SK-N-SH (cell line): Measurements from ENCODE around the gene ACAP2. TPM values are rescaled to one million over a fixed set of nuclear protein-coding genes. Genes with fewer than 3 reads are reported as not detected.
A peak's percentile ranks its signal among the peaks of the same experiment; 100 is the strongest.

Experiments used
- CTCF ChIA-PET: fragments of 300-600, 350-600 bp; formaldehyde crosslinking; extraction: SDS; loops from one replicate; lab custom pipeline; 2021; lab: Yijun Ruan, JAX
- POLR2A ChIA-PET: fragments of 350-600 bp; sonication (Branson Sonifier 250); formaldehyde crosslinking; extraction: SDS; loops from one replicate; lab custom pipeline; 2020; ENCODE audit warnings: antibody characterized with exemption, inconsistent platforms; lab: Yijun Ruan, JAX
- DNase-seq: peaks from one replicate; pipeline ENCODE4 v3.0.0; 2012
- H2AFZ ChIP-seq: fragments of 200-600 bp; sonication (generic); 2 replicates; pipeline ENCODE4 v1.8.1; 2016; ENCODE audit warnings: antibody characterized with exemption, mild to moderate bottlenecking, low read depth
- H3F3A ChIP-seq: fragments of 200-600 bp; sonication (generic); replicated peaks from 2 replicates; pipeline ENCODE3; 2016; ENCODE audit warnings: antibody characterized with exemption, mild to moderate bottlenecking; ENCODE audit not compliant: insufficient read depth
- H3K27ac ChIP-seq, 2 experiments: fragments of 200-500 bp in 1 of 2; fragments of 200-600 bp in 1 of 2; sonication (Bioruptor generic) in 1 of 2; sonication (generic), shearing (Covaris generic) in 1 of 2; 2 replicates each; pipeline versions ENCODE4 v1.5.1 to v1.6.1; 2014 to 2016; ENCODE audit warnings: low read depth in 2 of 2, inconsistent platforms in 1 of 2, low read length in 1 of 2, mild to moderate bottlenecking in 1 of 2, mixed read lengths in 1 of 2
- H3K27me3 ChIP-seq: fragments of 200-600 bp; sonication (generic), shearing (Covaris generic); 2 replicates; pipeline ENCODE4 v1.6.1; 2016; ENCODE audit warnings: mixed run types; ENCODE audit not compliant: insufficient read depth
- H3K36me3 ChIP-seq, 2 experiments: fragments of 200-500 bp in 1 of 2; fragments of 200-600 bp in 1 of 2; sonication (Bioruptor generic) in 1 of 2; sonication (generic) in 1 of 2; replicated peaks in 1 of 2; 2 replicates each; pipeline versions ENCODE3 to v1.5.1; 2014 to 2016; ENCODE audit warnings: low read length in 1 of 2, mild to moderate bottlenecking in 1 of 2; ENCODE audit not compliant: insufficient read depth in 2 of 2, control insufficient read depth in 1 of 2
- H3K4me1 ChIP-seq, 2 experiments: fragments of 200-500 bp in 1 of 2; fragments of 200-600 bp in 1 of 2; sonication (Bioruptor generic) in 1 of 2; sonication (generic), shearing (Covaris generic) in 1 of 2; 2 replicates each; pipeline versions ENCODE4 v1.5.1 to v1.6.1; 2014 to 2016; ENCODE audit warnings: low read depth in 1 of 2, low read length in 1 of 2, mixed run types in 1 of 2; ENCODE audit not compliant: insufficient read depth in 2 of 2, control insufficient read depth in 1 of 2
- H3K4me2 ChIP-seq: fragments of 200-600 bp; sonication (generic), shearing (Covaris generic); 2 replicates; pipeline ENCODE4 v1.6.1; 2017; ENCODE audit warnings: mixed run types
- H3K4me3 ChIP-seq, 2 experiments: fragments of 200-500 bp in 1 of 2; fragments of 200-600 bp in 1 of 2; sonication (Bioruptor generic) in 1 of 2; sonication (generic), shearing (Covaris generic) in 1 of 2; 2 replicates each; pipeline versions ENCODE4 v1.5.1 to v1.8.1; 2014 to 2016; ENCODE audit warnings: low read depth in 2 of 2, inconsistent platforms in 1 of 2, low read length in 1 of 2, mild to moderate bottlenecking in 1 of 2, mixed read lengths in 1 of 2, moderate library complexity in 1 of 2
- H3K79me2 ChIP-seq: fragments of 200-600 bp; sonication (generic); 2 replicates; pipeline ENCODE4 v1.8.1; 2017; ENCODE audit warnings: mild to moderate bottlenecking; ENCODE audit not compliant: insufficient read depth
- H3K9ac ChIP-seq: fragments of 200-600 bp; sonication (generic); 2 replicates; pipeline ENCODE4 v1.6.1; 2017; ENCODE audit warnings: mixed run types
- H3K9me2 ChIP-seq: fragments of 200-600 bp; sonication (generic); 2 replicates; pipeline ENCODE4 v1.6.1; 2017; ENCODE audit warnings: mixed run types
- H3K9me3 ChIP-seq: fragments of 200-600 bp; sonication (generic); 2 replicates; pipeline ENCODE4 v1.6.1; 2017; ENCODE audit warnings: mixed run types, mild to moderate bottlenecking, moderate library complexity
- H4K20me1 ChIP-seq: fragments of 200-600 bp; sonication (generic); 2 replicates; pipeline ENCODE4 v1.6.1; 2017; ENCODE audit warnings: mild to moderate bottlenecking, mixed run types; ENCODE audit not compliant: insufficient read depth
- CHD2 ChIP-seq: fragments of 150-350 bp; IDR thresholded peaks from 2 replicates; pipeline ENCODE4 v1.6.1; 2018; ENCODE audit warnings: low read length; ENCODE audit not compliant: partially characterized antibody
- ELF1 ChIP-seq: IDR thresholded peaks from 2 replicates; pipeline ENCODE4 v1.4.0; 2012
- EP300 ChIP-seq, 2 experiments: IDR thresholded peaks; 2 replicates each; pipeline versions ENCODE4 v1.4.0 to v1.6.1; 2012; ENCODE audit warnings: borderline replicate concordance in 1 of 2, low read depth in 1 of 2, low read length in 1 of 2
- GABPA ChIP-seq: IDR thresholded peaks from 2 replicates; pipeline ENCODE4 v1.4.0; 2012; ENCODE audit warnings: low read depth, mild to moderate bottlenecking
- MEF2A ChIP-seq: IDR thresholded peaks from 2 replicates; pipeline ENCODE4 v1.4.0; 2012; ENCODE audit warnings: low read depth, borderline replicate concordance
- POLR2AphosphoS5 ChIP-seq: IDR thresholded peaks from 2 replicates; pipeline ENCODE4 v1.6.1; 2012; ENCODE audit warnings: low read depth, low read length
- REST ChIP-seq: IDR thresholded peaks from 2 replicates; pipeline ENCODE4 v1.6.1; 2012; ENCODE audit warnings: mild to moderate bottlenecking, low read depth, low read length, moderate library complexity
- RFX5 ChIP-seq: IDR thresholded peaks from 2 replicates; pipeline ENCODE4 v1.6.1; 2012; ENCODE audit warnings: mild to moderate bottlenecking, improper control_type of control experiment, low read length
- SIN3A ChIP-seq: IDR thresholded peaks from 2 replicates; pipeline ENCODE4 v1.6.1; 2012; ENCODE audit warnings: low read depth, mild to moderate bottlenecking, low read length, moderate library complexity, borderline replicate concordance
- TAF1 ChIP-seq: IDR thresholded peaks from 2 replicates; pipeline ENCODE4 v1.6.1; 2012; ENCODE audit warnings: low read depth, mild to moderate bottlenecking, low read length, moderate library complexity, borderline replicate concordance
- TEAD4 ChIP-seq: IDR thresholded peaks from 2 replicates; pipeline ENCODE4 v1.4.0; 2012; ENCODE audit warnings: mild to moderate bottlenecking, borderline replicate concordance; ENCODE audit not compliant: insufficient read depth
- YY1 ChIP-seq: IDR thresholded peaks from 2 replicates; pipeline ENCODE4 v1.4.0; 2012; ENCODE audit warnings: low read depth, mild to moderate bottlenecking
- WGBS: methylation state at CpG from one replicate; pipeline ENCODE4 v1.1.6; 2017; ENCODE audit warnings: low lambda C conversion rate; 5-methylcytosine and 5-hydroxymethylcytosine counted together
- polyA plus RNA-seq, 3 experiments: library from polyadenylated mRNA; depleted of rRNA; stranded (reverse); fragments of >200 nt; gene quantifications; 2 replicates each; pipeline ENCODE4 v1.2.3, GENCODE V29; 2012
- TF ChIP-seq, protein P1 (sequence below): IDR thresholded peaks from 2 replicates; pipeline ENCODE4 v1.4.0; 2012; ENCODE audit warnings: low read depth
- TF ChIP-seq, protein P2 (sequence below): IDR thresholded peaks from 2 replicates; pipeline ENCODE4; 2012

The ACAP2 gene
- polyA plus RNA-seq, 1 of the 3 experiments (the other 2 are of a cell fraction): 6.8 TPM

DNA sequence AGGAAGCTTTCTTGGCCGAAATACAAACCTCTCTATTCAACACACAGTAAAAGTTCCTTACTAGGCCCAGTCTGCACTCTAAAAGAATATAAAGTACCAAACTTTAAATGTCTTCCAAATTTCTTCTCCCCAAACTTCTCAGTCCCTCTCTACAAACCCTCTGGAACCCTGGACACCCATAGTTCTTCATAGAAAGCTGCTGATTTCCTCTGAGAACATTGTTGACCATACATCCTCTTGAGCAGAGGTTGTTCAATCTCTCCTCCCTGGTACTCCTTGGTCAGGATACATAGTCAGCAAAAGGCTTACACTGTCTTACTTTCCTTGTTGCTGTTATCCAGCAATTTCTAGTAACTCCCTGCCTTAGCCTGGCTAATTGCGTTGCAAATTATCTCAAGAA is 3.1 kb upstream of the ACAP2 start:
- Histone ChIP-seq H3K4me1 (peaks cover 0 to 9% of the 10 kb centered on the region in 2 experiments; a peak in 3 of 4 replicates), H2AFZ (no peak overlapping the region), H3K36me3 (no peaks in the 10 kb centered on the region), H4K20me1 (peaks cover 8% of the 10 kb centered on the region), H3K9me3 (no peaks in the 10 kb centered on the region), H3K27me3 (no peaks in the 10 kb centered on the region), H3K79me2 (peaks cover 18% of the 10 kb centered on the region), H3K27ac (no peak overlapping the region), H3K4me2 (no peak overlapping the region), H3K9me2 (no peaks in the 10 kb centered on the region)
- 69% methylated on average over 2 of the region's 2 CpGs for WGBS
- POLR2A ChIA-PET: no interaction called here
- no peak for DNase-seq
- no peak for TF ChIP-seq MEF2A
- TF ChIP-seq, all 33 proteins: peak for 0
- Histone ChIP-seq H3K9ac (no peak overlapping the region), H3F3A (peaks cover 7% of the 10 kb centered on the region), H3K4me3 (no peak overlapping the region)
- CTCF ChIA-PET: interaction anchor here (0.8 to 1.4 kb wide), 2 partner anchors 13 to 174 kb away, joined by 3 to 6 read pairs; partner anchors contain the start of gene XXYLT1

DNA sequence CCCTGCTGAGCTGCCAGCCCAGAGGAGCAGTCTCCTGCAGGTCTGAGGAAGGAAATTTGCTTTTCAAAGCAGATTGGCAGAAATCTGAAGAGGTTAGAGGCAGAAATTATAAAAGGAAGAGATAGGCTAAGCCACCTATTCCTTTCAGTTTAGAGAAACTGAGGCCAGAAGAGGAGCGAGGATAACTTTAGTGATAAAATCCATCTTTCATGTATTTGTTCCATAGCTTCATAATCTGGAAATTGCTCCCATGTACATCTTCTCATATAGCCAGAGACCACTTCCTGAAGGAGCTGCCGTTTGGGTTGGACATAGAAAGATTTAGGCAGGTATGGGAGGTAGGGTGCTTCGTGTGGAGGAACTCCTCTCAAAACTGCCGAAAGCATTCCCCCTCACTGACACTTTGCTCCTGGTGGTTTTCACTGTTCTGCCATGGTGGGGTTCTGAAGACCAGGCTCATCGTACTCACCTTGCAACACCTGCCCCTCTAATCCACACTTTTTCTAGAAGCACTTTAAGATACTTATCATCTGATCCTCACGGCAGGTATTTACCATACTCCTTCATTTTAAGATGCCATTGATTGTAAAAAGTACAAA is 670 bp upstream of the ACAP2 start:
- H3K27ac ChIP-seq: peak overlapping the region; percentile 45 to 85; a peak in 3 of 4 replicates

DNA sequence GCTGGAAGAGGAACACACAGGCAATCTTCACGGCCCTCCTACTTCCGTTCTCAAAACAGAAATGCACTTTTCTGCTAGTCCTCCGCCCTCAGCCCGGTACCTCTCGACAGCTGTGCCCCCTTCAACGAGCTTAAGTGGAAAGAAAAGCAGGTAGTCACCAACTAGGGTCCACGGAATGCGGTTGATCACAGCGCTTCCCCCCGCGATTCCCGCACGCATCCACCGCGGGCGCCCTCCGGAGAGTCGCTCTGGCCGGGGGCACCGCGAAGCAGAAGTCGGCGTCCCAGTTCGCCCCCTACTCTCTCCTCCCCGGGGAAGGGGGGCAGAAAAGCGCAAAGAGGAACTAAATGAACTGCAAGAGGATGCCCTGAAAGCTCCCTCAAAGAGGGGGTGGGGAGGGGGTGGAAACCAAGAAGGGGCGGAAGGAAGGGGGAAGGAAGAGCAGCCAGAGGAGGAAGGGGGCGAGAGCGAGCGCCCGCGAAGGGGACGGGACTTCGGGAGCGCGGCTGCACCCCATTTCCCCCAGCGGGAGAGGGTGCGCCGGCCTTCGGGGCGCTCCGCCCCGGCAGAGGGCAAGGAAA is 738 bp downstream of the ACAP2 start:
- H3K27me3 ChIP-seq: no peaks in the 10 kb centered on the region
- peak overlapping the region; percentile 73 for H3K9ac ChIP-seq
- H3K9me3 ChIP-seq: no peaks in the 10 kb centered on the region
- H3K4me2 ChIP-seq: peak overlapping the region; percentile 88
- TF ChIP-seq, protein P1, sequence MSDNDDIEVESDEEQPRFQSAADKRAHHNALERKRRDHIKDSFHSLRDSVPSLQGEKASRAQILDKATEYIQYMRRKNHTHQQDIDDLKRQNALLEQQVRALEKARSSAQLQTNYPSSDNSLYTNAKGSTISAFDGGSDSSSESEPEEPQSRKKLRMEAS: peak; percentile 4; the same call in 1 of the 2 replicates
- TF ChIP-seq REST (no peak), GABPA (peak; percentile 44), ELF1 (0 out of 2 replicates have a peak, but pooled peaks have one; percentile 7)
- TF ChIP-seq, protein P2, sequence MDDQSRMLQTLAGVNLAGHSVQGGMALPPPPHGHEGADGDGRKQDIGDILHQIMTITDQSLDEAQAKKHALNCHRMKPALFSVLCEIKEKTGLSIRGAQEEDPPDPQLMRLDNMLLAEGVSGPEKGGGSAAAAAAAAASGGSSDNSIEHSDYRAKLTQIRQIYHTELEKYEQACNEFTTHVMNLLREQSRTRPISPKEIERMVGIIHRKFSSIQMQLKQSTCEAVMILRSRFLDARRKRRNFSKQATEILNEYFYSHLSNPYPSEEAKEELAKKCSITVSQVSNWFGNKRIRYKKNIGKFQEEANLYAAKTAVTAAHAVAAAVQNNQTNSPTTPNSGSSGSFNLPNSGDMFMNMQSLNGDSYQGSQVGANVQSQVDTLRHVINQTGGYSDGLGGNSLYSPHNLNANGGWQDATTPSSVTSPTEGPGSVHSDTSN: no peak
- no peaks in the 10 kb centered on the region for H3K9me2 ChIP-seq
- peaks cover 34% of the 10 kb centered on the region for H4K20me1 ChIP-seq
- peaks cover 0 to 10% of the 10 kb centered on the region in 2 experiments; a peak in 2 of 4 replicates for H3K4me1 ChIP-seq
- POLR2A ChIA-PET: interaction anchor here (1.5 to 1.9 kb wide), 2 partner anchors 172 to 770 kb away, joined by 5 to 7 read pairs; partner anchors contain the start of genes LSG1 and XXYLT1
- H3K4me3 ChIP-seq: peak overlapping the region; percentile 74 to 85
- CTCF ChIA-PET: interaction anchor here (1.0 to 3.5 kb wide), 5 partner anchors 18 to 758 kb away, joined by 3 to 23 read pairs (median 4); partner anchors contain the start of gene XXYLT1
- H2AFZ ChIP-seq: peak overlapping the region; percentile 91
- no peaks in the 10 kb centered on the region for H3K36me3 ChIP-seq
- DNase-seq: peak; percentile 65
- peaks cover 7% of the 10 kb centered on the region for H3F3A ChIP-seq
- H3K27ac ChIP-seq: peak overlapping the region; percentile 84
- WGBS: 0% methylated on average over 30 of the region's 43 CpGs
- H3K79me2 ChIP-seq: peaks cover 57% of the 10 kb centered on the region

More for the DNA sequence above, 670 bp upstream of the ACAP2 start:
- peaks cover 42% of the 10 kb centered on the region for H3K79me2 ChIP-seq
- no peaks in the 10 kb centered on the region for H3K9me2 ChIP-seq
- H2AFZ ChIP-seq: peak overlapping the region; percentile 100
- H3K4me2 ChIP-seq: peak overlapping the region; percentile 76
- no peak for DNase-seq
- no peaks in the 10 kb centered on the region for H3K9me3 ChIP-seq
- no peaks in the 10 kb centered on the region for H3K27me3 ChIP-seq
- peak overlapping the region; percentile 67 for H3K9ac ChIP-seq
- CTCF ChIA-PET: interaction anchor here (0.7 to 3.5 kb wide), 5 partner anchors 13 to 760 kb away, joined by 3 to 23 read pairs (median 4); partner anchors contain the start of gene XXYLT1
- H3K4me1 ChIP-seq: peaks cover 0 to 10% of the 10 kb centered on the region in 2 experiments; a peak in 3 of 4 replicates
- H3F3A ChIP-seq: peaks cover 7% of the 10 kb centered on the region
- H3K36me3 ChIP-seq: no peaks in the 10 kb centered on the region
- POLR2A ChIA-PET: interaction anchor here (0.6 to 1.9 kb wide), 5 partner anchors 18 to 974 kb away, joined by 3 to 7 read pairs (median 5); partner anchors contain the start of genes LSG1, PPP1R2 and XXYLT1
- 31% methylated on average over 6 of the region's 6 CpGs for WGBS
- TF ChIP-seq, protein P2: no peak
- TF ChIP-seq TAF1 (peak; percentile 48; the same call in 1 of the 2 replicates), YY1 (no peak), CHD2 (no peak), RFX5 (no peak), POLR2AphosphoS5 (peak; percentile 71), EP300 (IDR thresholded peaks at IDR 0.05; ENCODE audit: borderline replicate concordance in 1 of 2, low read depth in 1 of 2, low read length in 1 of 2) (no peak), SIN3A (no peak), TEAD4 (no peak)
- H3K4me3 ChIP-seq: peak overlapping the region; percentile 33 to 57
- peaks cover 23% of the 10 kb centered on the region for H4K20me1 ChIP-seq
